Renal cortical epithelial cell (primary cell): ENCODE data around the gene DUS1L. TPM values are rescaled to one million over a fixed set of nuclear protein-coding genes. Genes with fewer than 3 reads are reported as not detected.

ENCODE experiments used
- DNase-seq: peaks from one replicate; pipeline ENCODE4 v3.0.0-alpha.2; 2011; ENCODE audit warnings: low read depth
- total RNA-seq: library from RNA; depleted of rRNA; stranded (reverse); fragments of >200 nt; gene quantifications from 2 replicates; pipeline ENCODE4 v1.2.3, GENCODE V29; 2014

DUS1L gene
- total RNA-seq, 1 donor from 2014 or later: 66.3 TPM

- DNase-seq: peak; percentile 3
Measured at GRCh38 chr17:82076018-82076784, 10.6 kb upstream of the DUS1L start.

- DNase-seq: no peak
Measured at GRCh38 chr17:82073446-82073845, 7.8 kb upstream of the DUS1L start.

- no peak for DNase-seq
Measured at GRCh38 chr17:82072827-82073226, 7.2 kb upstream of the DUS1L start.

GRCh38 chr17:82070611-82071010 lies 5.0 kb upstream of the DUS1L start:
- no peak for DNase-seq

GRCh38 chr17:82065193-82065637 lies 389 bp downstream of the DUS1L start:
- no peak for DNase-seq

GRCh38 chr17:82064433-82065192 lies 991 bp downstream of the DUS1L start:
- no peak for DNase-seq

- no peak for DNase-seq
Measured at GRCh38 chr17:82063424-82064415, 1.9 kb downstream of the DUS1L start.

- DNase-seq: no peak
Measured at GRCh38 chr17:82062984-82063368, 2.6 kb downstream of the DUS1L start.

GRCh38 chr17:82062076-82062983 lies 3.3 kb downstream of the DUS1L start:
- DNase-seq: no peak

- no peak for DNase-seq
Measured at GRCh38 chr17:82061047-82061925, 4.3 kb downstream of the DUS1L start.

GRCh38 chr17:82060614-82061013 lies 5.0 kb downstream of the DUS1L start:
- DNase-seq: no peak

GRCh38 chr17:82060001-82060380 lies 5.6 kb downstream of the DUS1L start:
- no peak for DNase-seq

- DNase-seq: no peak
Measured at GRCh38 chr17:82059272-82060000, 6.2 kb downstream of the DUS1L start.

- DNase-seq: no peak
Measured at GRCh38 chr17:82058855-82059249, 6.8 kb downstream of the DUS1L start.

- DNase-seq: no peak
Measured at GRCh38 chr17:82058230-82058854, 7.3 kb downstream of the DUS1L start.

GRCh38 chr17:82056729-82057621 lies 8.6 kb downstream of the DUS1L start:
- DNase-seq: no peak

GRCh38 chr17:82055965-82056728 lies 9.5 kb downstream of the DUS1L start:
- no peak for DNase-seq
